Gastrocnemius medialis (tissue), 4 donors: Measurements from ENCODE around the gene MEPCE. TPM values are rescaled to one million over a fixed set of nuclear protein-coding genes. Genes with fewer than 3 reads are reported as not detected.

Experiments
- ATAC-seq, 2 donors: fragments of 150-250 bp; one replicate each; pipeline ENCODE4 v1.9.1; 2016
- DNase-seq, 2 donors: peaks; one replicate each; pipeline ENCODE4 v3.0.0-alpha.2; 2019
- H3K27ac ChIP-seq, 4 donors: fragments of 200-600 bp; sonication (generic); 1 replicate in 1 of 4; 2 replicates in 3 of 4; pipeline ENCODE4 v1.5.1; 2016 to 2018; ENCODE audit warnings: mild to moderate bottlenecking in 2 of 4, moderate library complexity in 1 of 4
- H3K27me3 ChIP-seq, 3 donors: fragments of 200-600 bp; sonication (generic) in 2 of 3; 1 replicate in 1 of 3; 2 replicates in 2 of 3; pipeline versions ENCODE4 v1.5.1 to v1.6.0; 2016 to 2019; ENCODE audit warnings: mild to moderate bottlenecking in 1 of 3, moderate library complexity in 1 of 3
- H3K36me3 ChIP-seq, 2 donors: fragments of 200-600 bp; sonication (generic) in 1 of 2; one replicate each; pipeline ENCODE4 v1.5.1; 2017 to 2018
- H3K4me1 ChIP-seq, 2 donors: fragments of 200-600 bp; sonication (generic) in 1 of 2; one replicate each; pipeline ENCODE4 v1.5.1; 2016 to 2017; ENCODE audit warnings: mild to moderate bottlenecking in 2 of 2
- H3K4me3 ChIP-seq, 4 donors: fragments of 200-600 bp; sonication (generic) in 3 of 4; 1 replicate in 1 of 4; 2 replicates in 3 of 4; pipeline ENCODE4 v1.5.1; 2016 to 2019; ENCODE audit warnings: mild to moderate bottlenecking in 2 of 4
- H3K9me3 ChIP-seq, 3 donors: fragments of 200-600 bp; sonication (generic) in 2 of 3; 1 replicate in 1 of 3; 2 replicates in 2 of 3; pipeline ENCODE4 v1.5.1; 2016 to 2019
- CTCF ChIP-seq, 5 experiments: fragments of 450-650 bp in 3 of 5; fragments of 200-600 bp in 2 of 5; sonication (generic) in 2 of 5; IDR thresholded peaks in 4 of 5; conservative IDR thresholded peaks in 1 of 5; 1 replicate in 4 of 5; 2 replicates in 1 of 5; pipeline ENCODE4 v1.5.1; 2016 to 2019; ENCODE audit warnings: antibody characterized with exemption in 5 of 5, mild to moderate bottlenecking in 3 of 5, moderate library complexity in 3 of 5
- POLR2A ChIP-seq, 2 donors: fragments of 450-650 bp; IDR thresholded peaks; one replicate each; pipeline ENCODE4 v1.6.1; 2017; ENCODE audit warnings: antibody characterized with exemption in 2 of 2, mild to moderate bottlenecking in 2 of 2, moderate library complexity in 2 of 2
- in situ Hi-C, 4 donors: fragments of 200-750 bp; cut with MboI; loops; one replicate each; pipeline versions ENCODE4 v1.15.0 to v1.8.0; 2017; ENCODE audit warnings: low sequenced_read_pairs in 4 of 4
- intact Hi-C: fragments of 100-400 bp; cut with DNase I; formaldehyde crosslinking; loops from one replicate; pipeline ENCODE4 v1.15.1; 2023; ENCODE audit warnings: low total_unique reads
- total RNA-seq, 4 donors: library from RNA; depleted of rRNA; stranded (reverse); fragments of >200 nt; gene quantifications; one replicate each; pipeline versions ENCODE4 v1.1.0 to v1.2.3, GENCODE V29; 2016

The MEPCE gene
- total RNA-seq, 4 donors from 2014 or later: 23.5 to 39.9 (median 28.6) TPM

- no peak for ATAC-seq
- in situ Hi-C loops (loop anchor here in 3 of 4 donors (25.0 kb wide), 3 partner anchors 105 to 405 kb away; partner anchors contain the start of genes SLC12A9 (in 2 of the 3), TRIP6 (in 2 of the 3), EPO (in 1 of the 3) and POP7 (in 1 of the 3)), intact Hi-C loops (no loop called here)
- no peaks in the 10 kb centered on the region for H3K9me3 ChIP-seq
- no peak overlapping the region for H3K27ac ChIP-seq
- TF ChIP-seq POLR2A (IDR thresholded peaks at IDR 0.05) (no peak), CTCF (IDR thresholded peaks at IDR 0.05 in 4 of 5, conservative IDR thresholded peaks at IDR 0.05 in 1 of 5) (no peak)
- no peaks in the 10 kb centered on the region for H3K36me3 ChIP-seq
- DNase-seq: no peak
- H3K4me3 ChIP-seq: no peak overlapping the region
- H3K4me1 ChIP-seq: no peaks in the 10 kb centered on the region
- no peaks in the 10 kb centered on the region for H3K27me3 ChIP-seq
These were observed 27.4 kb downstream of the MEPCE start for GRCh38 chr7:100457033-100457432.

GRCh38 chr7:100464210-100464660 lies 34.6 kb downstream of the MEPCE start, which contains the start of gene SPACDR:
SPACDR (minus strand) TSS chr7:100464260; CDS start chr7:100464025, 235 bp downstream.
- H3K4me1 ChIP-seq: peaks cover 0 to 9% of the 10 kb centered on the region in 2 donors
- H3K4me3 ChIP-seq: no peak within 1 kb of the TSS
- H3K9me3 ChIP-seq: no peaks in the 10 kb centered on the region
- DNase-seq: no peak
- no peak within 1 kb of the TSS for H3K27ac ChIP-seq
- no peak for ATAC-seq
- no peaks in the 10 kb centered on the region for H3K27me3 ChIP-seq
- intact Hi-C loops (no loop called here), in situ Hi-C loops (loop anchor here in 3 of 4 donors (25.0 kb wide), 3 partner anchors 98 to 398 kb away; partner anchors contain the start of genes SLC12A9 (in 2 of the 3), TRIP6 (in 2 of the 3), EPO (in 1 of the 3) and POP7 (in 1 of the 3))
- peaks cover 0 to 4% of the 10 kb centered on the region in 2 donors for H3K36me3 ChIP-seq
- TF ChIP-seq CTCF (IDR thresholded peaks at IDR 0.05 in 4 of 5, conservative IDR thresholded peaks at IDR 0.05 in 1 of 5) (no peak), POLR2A (IDR thresholded peaks at IDR 0.05) (no peak)

- no peak for ATAC-seq
These were observed 35.2 kb downstream of the MEPCE start for GRCh38 chr7:100464791-100465190.

GRCh38 chr7:100465299-100465698 lies 35.7 kb downstream of the MEPCE start:
- Histone ChIP-seq H3K27me3 (no peaks in the 10 kb centered on the region), H3K36me3 (peaks cover 0 to 4% of the 10 kb centered on the region in 2 donors), H3K9me3 (no peaks in the 10 kb centered on the region), H3K4me3 (no peak overlapping the region), H3K27ac (no peak overlapping the region), H3K4me1 (peaks cover 4 to 13% of the 10 kb centered on the region in 2 donors)
- TF ChIP-seq CTCF (IDR thresholded peaks at IDR 0.05 in 4 of 5, conservative IDR thresholded peaks at IDR 0.05 in 1 of 5) (no peak), POLR2A (IDR thresholded peaks at IDR 0.05) (no peak)
- in situ Hi-C loops: loop anchor here in 3 of 4 donors (25.0 kb wide), 3 partner anchors 97 to 397 kb away; partner anchors contain the start of genes SLC12A9 (in 2 of the 3), TRIP6 (in 2 of the 3), EPO (in 1 of the 3) and POP7 (in 1 of the 3)
- no peak for ATAC-seq
- DNase-seq: no peak
- intact Hi-C loops: loop anchor here (5.0 kb wide), 1 partner anchor 262 kb away; no protein-coding TSS in a partner anchor

More at GRCh38 chr7:100464791-100465190, 35.2 kb downstream of the MEPCE start:
- H3K4me3 ChIP-seq: no peak overlapping the region
- TF ChIP-seq POLR2A (IDR thresholded peaks at IDR 0.05) (no peak), CTCF (IDR thresholded peaks at IDR 0.05 in 4 of 5, conservative IDR thresholded peaks at IDR 0.05 in 1 of 5) (no peak)
- peaks cover 0 to 4% of the 10 kb centered on the region in 2 donors for H3K36me3 ChIP-seq
- in situ Hi-C loops (loop anchor here in 3 of 4 donors (25.0 kb wide), 3 partner anchors 98 to 398 kb away; partner anchors contain the start of genes SLC12A9 (in 2 of the 3), TRIP6 (in 2 of the 3), EPO (in 1 of the 3) and POP7 (in 1 of the 3)), intact Hi-C loops (loop anchor here (5.0 kb wide), 1 partner anchor 263 kb away; no protein-coding TSS in a partner anchor)
- no peak overlapping the region for H3K27ac ChIP-seq
- no peak for DNase-seq
- no peaks in the 10 kb centered on the region for H3K27me3 ChIP-seq
- H3K9me3 ChIP-seq: no peaks in the 10 kb centered on the region
- H3K4me1 ChIP-seq: peaks cover 4 to 13% of the 10 kb centered on the region in 2 donors
